NCI-H1930 (cell line): ENCODE data around the gene STMN3.
"Not testable (repeated sequence)": the region's sequence is repeated elsewhere in the genome, so short reads cannot be mapped to it uniquely, and the experiment has no call there.

Experiments used
- DNase-seq, 2 experiments: peaks; one replicate each; lab custom pipeline; 2025; lab: John Stamatoyannopoulos, UW

The STMN3 gene

DNA sequence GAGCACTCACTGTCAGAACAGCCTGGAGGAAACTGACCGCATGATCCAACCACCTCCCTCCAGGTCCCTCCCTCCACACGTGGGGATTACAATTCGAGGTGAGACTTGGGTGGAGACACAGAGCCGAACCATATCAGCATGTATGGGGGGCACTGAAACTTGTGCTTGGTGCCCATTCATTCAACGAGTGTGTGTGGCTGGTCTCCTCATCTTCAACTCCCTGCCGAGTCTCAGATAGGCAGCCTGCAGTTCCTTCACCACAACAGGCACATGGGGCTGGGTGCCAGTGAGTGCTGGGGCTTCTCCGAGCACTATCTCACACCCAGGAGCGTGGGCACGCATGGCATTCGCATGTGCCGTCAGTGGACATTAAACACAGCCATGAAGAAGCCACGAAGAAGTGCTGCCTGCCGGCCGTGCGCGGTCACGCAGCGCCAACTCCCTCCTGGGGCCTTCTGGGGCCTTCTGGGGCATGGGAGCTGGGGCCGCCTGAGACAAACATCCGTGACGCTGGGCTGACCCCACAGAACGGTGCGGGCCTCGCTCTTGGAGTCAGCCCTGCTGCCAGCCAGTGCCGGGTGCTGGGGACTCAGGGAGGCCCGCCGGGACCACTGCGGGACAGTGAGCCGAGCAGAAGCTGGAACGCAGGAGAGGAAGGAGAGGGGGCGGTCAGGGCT lies 4.2 kb upstream of the STMN3 start:
- no peak for DNase-seq

GRCh38 chr20:63656451-63656850 lies 3.2 kb upstream of the STMN3 start:
- DNase-seq, result no peak

DNA sequence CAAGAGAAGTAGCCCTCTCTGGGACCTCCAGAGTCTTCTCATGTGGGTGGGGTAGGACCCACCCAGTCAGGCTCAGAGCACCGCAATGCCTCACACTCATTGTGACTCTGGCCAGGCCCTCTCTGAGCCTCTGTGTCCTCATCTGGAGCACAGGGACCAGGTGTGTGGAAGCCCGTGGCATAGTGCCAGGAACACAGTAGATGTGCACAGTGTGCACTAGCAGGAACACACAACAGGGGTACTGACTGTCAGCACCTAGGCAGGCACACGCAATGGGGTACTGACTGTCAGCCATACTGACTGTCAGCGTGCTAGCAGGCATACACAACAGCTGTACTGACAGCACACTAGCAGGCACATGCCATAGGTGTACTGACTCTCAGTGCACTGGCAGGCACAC lies 2.0 kb upstream of the STMN3 start:
- no peak for DNase-seq

- no peak for DNase-seq
Observed at GRCh38 chr20:63653974-63654668, 897 bp upstream of the STMN3 start.

DNA sequence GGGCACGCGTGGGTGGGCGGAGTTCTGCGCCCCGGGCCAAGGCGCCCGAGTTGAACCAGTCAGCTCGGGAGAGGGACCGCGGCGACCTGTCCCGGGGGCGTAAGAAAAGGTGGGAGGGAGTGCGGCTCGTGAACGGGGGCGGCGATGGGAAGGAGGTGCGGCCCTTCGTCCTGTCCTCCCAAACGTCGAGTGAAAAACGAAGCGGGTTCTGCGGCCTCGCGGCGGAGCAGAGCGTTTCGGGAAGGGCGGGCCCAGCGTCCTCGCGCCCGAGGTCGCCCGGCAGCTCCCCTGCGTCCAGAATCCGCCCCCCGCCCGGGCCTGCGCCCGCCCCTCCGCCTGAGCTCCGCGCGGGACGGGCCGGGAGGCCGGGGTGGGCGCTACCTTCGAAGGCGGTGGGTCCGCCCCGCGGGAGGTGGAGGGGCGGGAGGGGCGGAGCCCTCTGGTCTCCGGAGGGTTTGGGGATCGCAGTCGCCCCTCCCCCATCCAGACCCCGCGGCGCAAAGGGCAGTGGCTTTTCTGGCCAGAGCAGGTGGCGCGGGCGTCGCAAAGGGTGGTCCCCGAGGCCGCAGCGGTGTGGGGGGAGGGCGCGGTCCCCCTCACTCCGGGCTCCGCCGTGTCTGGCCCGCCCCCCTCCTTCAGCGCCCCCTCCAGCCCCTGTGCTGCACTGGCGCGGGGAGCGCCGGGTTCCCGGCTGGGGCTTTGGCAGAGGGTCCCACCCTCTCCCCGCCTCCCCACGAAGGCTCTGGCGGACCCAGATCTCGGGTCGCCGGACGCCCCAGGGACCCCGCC lies 838 bp downstream of the STMN3 start:
- DNase-seq, result peak; percentile 52 to 75

GRCh38 chr20:63651942-63652191 lies 1.4 kb downstream of the STMN3 start:
- DNase-seq, result no peak

- not testable (repeated sequence) for DNase-seq
Observed at GRCh38 chr20:63650486-63650885, 2.7 kb downstream of the STMN3 start.

GRCh38 chr20:63648895-63649589 lies 4.2 kb downstream of the STMN3 start:
- no peak for DNase-seq

- no peak for DNase-seq
Observed at GRCh38 chr20:63648190-63648589, 5.0 kb downstream of the STMN3 start.

DNA sequence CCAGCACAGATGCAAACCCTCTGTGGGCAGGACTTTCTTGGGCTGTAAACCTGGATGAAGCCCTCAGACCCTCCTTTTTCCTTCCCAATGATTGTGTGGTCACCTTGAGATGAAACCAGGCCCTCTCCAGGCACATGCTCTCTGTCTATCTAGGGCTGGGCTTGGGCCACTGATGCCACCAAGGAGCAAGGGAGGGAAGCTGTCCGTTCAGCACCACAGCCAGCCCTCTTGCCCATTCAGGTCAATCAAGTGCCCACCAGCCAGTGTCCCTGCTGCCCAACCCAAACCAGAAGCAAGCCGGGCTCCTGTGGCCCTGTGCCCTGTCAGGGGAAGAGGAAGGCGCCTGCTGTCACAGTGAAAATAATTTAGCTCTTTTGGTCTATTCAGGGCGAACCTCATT lies 8.0 kb downstream of the STMN3 start:
- DNase-seq, result no peak

DNA sequence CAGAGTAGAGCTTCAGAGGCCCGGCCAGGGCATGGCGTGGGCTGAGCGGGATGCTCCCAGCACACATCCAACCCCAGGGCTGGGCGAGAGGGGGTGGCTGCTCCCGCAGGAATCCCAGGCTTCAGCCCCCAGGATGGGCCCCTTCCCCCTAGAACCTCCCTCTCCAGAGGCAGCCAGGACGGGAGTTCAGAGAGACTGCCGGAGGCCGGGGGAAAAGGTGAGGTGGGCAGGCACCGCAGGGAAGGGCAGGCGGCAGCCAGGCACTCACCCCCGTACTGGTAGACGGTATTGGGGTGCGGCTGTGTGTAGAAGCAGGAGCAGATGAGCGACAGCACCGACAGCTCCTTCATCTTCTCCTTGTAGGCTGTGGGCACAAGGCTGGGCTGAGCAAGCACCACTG lies 9.3 kb downstream of the STMN3 start:
- DNase-seq, result no peak

DNA sequence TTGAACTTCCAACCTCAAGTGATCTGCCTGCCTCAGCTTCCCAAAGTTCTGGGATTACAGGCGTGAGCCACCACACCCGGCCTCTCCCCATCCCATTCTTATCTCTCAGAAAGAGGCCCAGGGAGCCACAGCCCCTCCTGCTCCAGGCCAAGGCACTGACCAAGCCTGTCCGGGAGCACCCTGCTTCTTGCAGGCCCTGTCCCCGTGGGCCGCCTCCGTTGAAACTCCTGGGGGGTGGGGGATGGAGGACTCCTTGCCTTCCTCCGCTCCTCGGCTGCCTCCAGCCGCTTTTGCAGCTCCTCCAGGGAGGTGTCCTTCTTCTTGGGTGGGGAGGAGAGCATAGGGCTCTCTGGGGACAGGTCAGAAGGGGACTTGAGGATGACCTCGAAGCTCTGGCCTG lies 9.7 kb downstream of the STMN3 start:
- DNase-seq, result no peak

DNA sequence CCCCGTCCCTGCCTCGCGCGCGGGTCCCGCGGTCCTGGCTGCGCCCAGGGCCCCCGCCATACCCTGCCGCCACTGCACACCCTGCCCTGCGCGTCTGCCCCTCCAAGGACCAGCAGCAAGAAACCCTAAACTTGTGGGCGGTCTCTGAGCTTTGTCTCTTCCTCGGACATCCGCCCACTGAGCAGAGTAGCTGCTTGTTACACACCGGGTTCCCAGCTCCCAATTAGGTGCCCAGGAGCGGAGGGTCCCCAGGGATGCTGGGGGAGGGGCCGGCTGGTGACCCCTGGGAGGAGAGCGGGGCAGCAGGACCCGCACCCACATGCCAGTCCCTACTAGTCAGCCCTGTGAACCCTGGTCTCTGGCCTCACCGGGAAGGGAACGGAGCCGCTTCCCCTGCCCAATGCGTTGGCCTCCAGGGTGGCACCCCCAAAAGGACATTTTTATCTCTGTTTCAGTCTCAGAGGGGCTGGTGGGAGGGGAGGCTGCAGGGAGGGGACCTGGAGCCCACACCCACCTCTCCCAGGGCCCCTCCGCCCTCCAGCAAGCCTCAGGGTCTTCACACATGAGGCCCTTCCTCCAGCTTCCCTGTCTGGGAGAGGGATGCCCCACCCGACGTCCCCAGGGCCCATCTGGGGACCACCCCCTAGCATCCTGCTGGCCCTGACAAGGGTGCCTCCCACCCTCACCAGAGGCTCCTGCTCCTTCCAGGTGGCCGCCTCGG lies 10.5 kb downstream of the STMN3 start:
- DNase-seq, result no peak

GRCh38 chr20:63641792-63642523 lies 11.3 kb downstream of the STMN3 start:
- DNase-seq, result peak; percentile 92 to 93

DNA sequence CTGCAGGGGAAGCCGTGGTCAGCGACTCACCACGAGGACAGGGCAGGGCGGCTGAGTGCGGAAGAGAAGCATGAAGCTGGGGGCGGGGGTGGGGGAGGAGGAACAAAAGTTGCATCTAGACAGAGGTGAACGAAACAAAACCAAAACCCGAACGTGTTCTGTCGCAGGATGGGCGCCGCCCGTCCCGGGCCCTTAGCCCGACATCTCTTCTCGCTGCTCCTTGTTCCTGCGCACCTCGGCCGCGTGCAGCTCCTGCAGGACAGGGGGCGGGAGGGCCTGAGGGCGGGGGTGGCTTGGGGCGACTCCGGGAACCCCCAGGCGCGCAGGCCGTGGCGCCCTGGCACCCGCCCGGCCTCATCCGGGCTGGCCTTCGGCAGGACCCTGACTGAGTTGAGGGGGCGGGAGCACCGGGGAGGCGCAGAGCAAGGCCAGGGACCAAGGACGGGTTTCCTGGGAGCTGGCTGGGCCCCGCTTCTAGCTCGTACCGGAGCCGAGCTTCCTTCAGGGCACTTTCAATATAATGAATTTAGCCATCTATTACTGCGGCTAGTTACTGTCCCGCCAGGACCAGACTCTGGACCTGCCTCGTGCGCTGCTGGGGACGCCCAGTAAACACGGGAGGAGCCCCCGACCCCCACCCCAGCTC lies 12.0 kb downstream of the STMN3 start:
- no peak for DNase-seq

DNA sequence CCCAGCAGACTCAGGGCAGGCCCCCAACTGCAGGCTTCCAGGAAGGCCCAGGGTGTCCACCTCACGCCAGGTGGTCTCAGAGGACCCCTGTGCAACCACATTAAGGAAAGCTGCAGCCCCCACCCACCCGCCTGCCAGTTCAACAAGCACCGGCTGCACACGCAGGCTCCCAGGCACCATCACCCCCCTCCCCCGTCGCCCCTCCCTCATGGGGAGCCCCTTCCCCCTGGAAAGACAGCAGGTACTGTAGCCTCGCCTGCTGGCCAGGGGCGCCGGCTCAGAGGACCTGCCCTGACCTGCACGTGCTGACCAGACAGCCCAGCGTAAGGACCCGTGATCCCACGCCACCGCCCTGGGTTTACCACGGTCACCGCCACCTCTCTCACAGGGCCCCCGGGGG lies 12.5 kb downstream of the STMN3 start:
- not testable (repeated sequence) for DNase-seq

DNA sequence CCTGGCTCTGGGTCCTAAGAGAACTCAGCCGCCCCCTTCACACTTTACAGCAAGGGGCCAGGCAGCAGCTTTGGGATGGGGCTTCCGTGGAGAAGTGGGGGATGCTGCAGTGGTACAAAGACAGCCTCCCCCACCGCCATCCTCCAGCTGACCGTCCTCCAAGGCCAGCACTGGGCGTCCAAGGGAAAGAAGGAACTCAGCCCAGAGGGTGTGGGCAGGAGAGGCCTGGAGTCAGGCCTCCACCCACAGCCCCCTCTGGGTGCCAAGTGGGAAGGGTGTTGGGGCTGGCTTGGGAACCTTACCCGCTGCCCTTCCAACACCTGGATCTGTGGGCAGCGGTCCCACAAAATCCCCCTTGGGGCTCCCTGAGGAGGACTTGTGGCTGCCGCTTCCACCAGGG lies 13.1 kb downstream of the STMN3 start:
- no peak for DNase-seq

- DNase-seq, result no peak
Observed at GRCh38 chr20:63639093-63639975, 13.9 kb downstream of the STMN3 start.

DNA sequence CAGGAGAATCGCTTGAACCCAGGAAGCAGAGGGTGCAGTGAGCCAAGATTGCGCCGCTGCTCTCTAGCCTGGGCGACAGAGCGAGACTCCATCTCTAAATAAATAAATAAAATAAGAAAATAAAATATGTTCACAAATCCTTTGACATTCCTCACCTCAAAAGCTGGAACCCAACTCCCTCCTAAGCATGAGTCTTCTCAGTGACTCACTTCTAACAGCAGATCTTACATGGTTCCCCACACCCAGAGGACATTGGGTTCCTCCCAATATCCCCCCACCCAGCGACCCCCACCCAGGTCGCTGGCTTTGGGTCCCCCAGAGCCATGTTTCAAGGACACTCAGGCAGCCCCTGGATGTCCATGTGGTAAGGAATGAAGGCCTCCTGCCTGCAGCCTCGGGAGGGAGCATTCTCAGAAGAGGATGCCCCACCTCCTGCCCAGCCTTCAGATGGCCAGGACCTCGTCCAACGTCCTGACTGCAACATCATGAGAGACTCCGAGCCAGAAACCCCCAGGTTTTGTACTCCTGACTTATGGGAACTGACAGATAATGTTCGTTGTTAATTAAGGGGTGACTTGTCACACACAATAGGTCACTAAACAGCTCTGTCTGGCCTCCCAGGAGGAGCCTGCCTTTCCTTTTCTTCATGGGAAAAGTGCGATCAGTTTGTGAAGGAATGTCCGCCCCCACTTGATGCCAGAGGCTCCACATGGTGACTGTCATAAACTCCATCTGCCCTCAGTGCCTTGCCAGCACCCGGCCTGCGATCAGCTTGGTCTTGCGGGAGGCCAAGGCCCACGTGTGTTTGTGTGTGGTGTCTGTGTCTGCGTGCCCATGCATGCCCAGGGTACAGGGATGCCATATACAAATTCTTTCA lies 16.2 kb downstream of the STMN3 start:
- DNase-seq, result no peak
